ENCODE measurements around the gene SRGAP1.

DNA sequence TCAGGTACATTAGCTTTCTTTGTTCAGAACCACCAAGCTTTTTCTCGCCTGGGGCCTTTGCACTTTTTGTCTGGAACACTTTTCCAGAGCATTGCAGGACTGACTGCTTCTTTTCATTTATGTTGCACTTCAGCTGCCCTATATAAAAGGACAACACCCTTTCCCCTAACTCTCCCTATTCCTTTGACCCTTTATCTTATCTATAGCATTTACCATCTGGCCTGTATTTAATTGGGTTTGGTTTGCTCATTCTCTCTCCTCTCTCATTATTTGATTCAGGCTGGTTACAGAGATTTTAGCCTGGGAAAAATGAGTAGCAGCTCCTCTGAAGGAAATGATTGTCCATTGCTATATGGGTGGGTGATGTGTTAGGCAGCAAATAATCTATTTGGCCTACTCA, 212.2 kb downstream of the SRGAP1 start:
- TF ChIP-seq EP300 (conservative IDR thresholded peaks at IDR 0.05; ENCODE audit: poor library complexity, severe bottlenecking) (no peak), CTCF (IDR thresholded peaks at IDR 0.05; ENCODE audit: poor library complexity, severe bottlenecking) (no peak), MXI1 (conservative IDR thresholded peaks at IDR 0.05; ENCODE audit: poor library complexity, severe bottlenecking) (no peak)

All from neural cell (in vitro differentiated cells).